ENCODE data around the gene ATG16L1. TPM values are rescaled to one million over a fixed set of nuclear protein-coding genes. Genes with fewer than 3 reads are reported as not detected.

ATG16L1 gene
- total and polyA plus RNA-seq, 2 donors (not counting 3 experiments of a cell fraction or from before 2014, with no cell fraction given): 18.1 to 29.8 TPM

DNA sequence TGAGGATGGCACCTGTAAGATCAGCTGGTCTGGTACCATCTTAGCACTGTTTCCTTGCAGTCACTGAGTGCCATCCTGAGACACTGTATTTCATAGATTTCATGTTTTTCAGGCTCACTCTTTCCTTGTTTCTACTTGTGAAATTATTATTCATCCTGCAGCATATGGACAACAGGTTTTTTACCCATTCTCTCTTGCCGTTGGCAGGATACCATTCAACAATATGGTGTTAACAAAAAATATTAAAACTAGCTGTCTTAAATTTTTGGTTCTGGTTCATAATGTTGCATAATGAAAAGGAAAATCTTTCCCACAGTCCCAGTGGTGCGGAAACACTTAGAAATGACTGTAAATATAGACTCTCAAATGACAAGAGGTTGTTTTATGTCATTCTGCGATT, 23.1 kb upstream of the ATG16L1 start:
- dilution Hi-C loops (cut with MboI; ENCODE audit: extremely low pct_ligation_motif_present, low sequenced_read_pairs) (no loop called here), intact Hi-C loops (cut with micrococcal nuclease) (no loop called here)
- Histone ChIP-seq H3K4me3 (replicated peaks in 1 of 3; ENCODE audit: insufficient read depth in 1 of 3, low read depth in 1 of 3, low read length in 3 of 3) (no peak overlapping the region), H3K27ac (ENCODE audit: insufficient read depth, low read depth, low read length) (no peak overlapping the region), H3K27me3 (ENCODE audit: control insufficient read depth in 2 of 2, insufficient read depth in 2 of 2, low read length in 2 of 2) (peaks cover 0 to 7% of the 10 kb centered on the region in 2 experiments), H3K9me1 (replicated peaks; ENCODE audit: control insufficient read depth, extremely low read depth, insufficient read depth, low read length) (no peaks in the 10 kb centered on the region), H3K4me2 (ENCODE audit: insufficient read depth, low read length) (no peak overlapping the region), H3K9ac (replicated peaks; ENCODE audit: extremely low read depth, insufficient read depth, low read length) (no peak overlapping the region), H3K79me2 (ENCODE audit: control insufficient read depth, insufficient read depth, low read length) (no peaks in the 10 kb centered on the region), H3K4me1 (ENCODE audit: control insufficient read depth, extremely low read depth, insufficient read depth, low read length) (no peaks in the 10 kb centered on the region), H4K20me1 (replicated peaks; ENCODE audit: control insufficient read depth, extremely low read depth, insufficient read depth, low read length) (no peaks in the 10 kb centered on the region), H3K9me3 (replicated peaks; ENCODE audit: control insufficient read depth, insufficient read depth, low read length) (no peaks in the 10 kb centered on the region), H3K36me3 (ENCODE audit: control insufficient read depth in 2 of 2, extremely low read depth in 1 of 2, insufficient read depth in 2 of 2, low read length in 2 of 2) (no peaks in the 10 kb centered on the region), H2AFZ (ENCODE audit: low read depth, low read length) (no peak overlapping the region)
- DNase-seq (ENCODE audit: low read depth, low spot score) (no peak), FAIRE-seq (no peak)
- ChIA-PET CTCF (interaction anchor here (0.6 kb wide), 1 partner anchor 508 kb away, joined by 3 read pairs; no protein-coding TSS in a partner anchor), POLR2A (interaction anchor here (0.6 kb wide), 1 partner anchor 90 kb away, joined by 4 read pairs; no protein-coding TSS in a partner anchor)
- TF ChIP-seq EZH2 (IDR thresholded peaks at IDR 0.05; ENCODE audit: borderline replicate concordance, low read depth, low read length, severe bottlenecking): no peak
- BruUV-seq (replicated peaks): no TSS peak

DNA sequence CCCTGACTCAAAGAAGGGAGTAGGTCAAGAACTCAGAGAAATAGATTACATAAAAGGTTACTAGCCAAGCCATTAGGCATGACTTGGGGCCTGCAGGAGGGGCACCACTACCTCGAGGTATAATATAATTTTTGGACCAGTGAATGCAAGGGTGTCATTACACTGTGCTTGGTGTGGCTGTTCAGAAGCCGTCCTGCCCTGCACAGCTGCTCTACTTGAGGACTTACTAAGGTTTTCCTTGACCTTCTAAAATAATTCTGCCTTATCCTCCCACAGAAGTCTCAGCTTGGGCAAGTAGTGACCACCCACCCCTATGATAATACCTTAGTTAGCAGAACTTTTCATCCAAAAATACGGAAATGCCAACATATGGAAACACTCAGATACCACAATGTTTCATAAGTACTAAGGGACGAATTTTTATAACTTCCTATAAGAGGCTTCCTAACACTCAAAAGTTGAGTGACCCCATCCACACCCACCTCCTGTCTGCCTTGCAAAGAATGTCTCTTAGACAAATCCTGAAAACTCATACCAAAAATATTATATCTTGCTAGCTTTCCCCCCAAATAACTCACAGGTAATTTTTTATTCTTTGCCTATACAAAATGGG, 17.7 kb upstream of the ATG16L1 start:
- Histone ChIP-seq H3K4me3 (replicated peaks in 1 of 3; ENCODE audit: insufficient read depth in 1 of 3, low read depth in 1 of 3, low read length in 3 of 3) (no peak overlapping the region), H3K79me2 (ENCODE audit: control insufficient read depth, insufficient read depth, low read length) (no peaks in the 10 kb centered on the region), H2AFZ (ENCODE audit: low read depth, low read length) (no peak overlapping the region), H3K9me3 (replicated peaks; ENCODE audit: control insufficient read depth, insufficient read depth, low read length) (no peaks in the 10 kb centered on the region), H3K27me3 (ENCODE audit: control insufficient read depth in 2 of 2, insufficient read depth in 2 of 2, low read length in 2 of 2) (no peaks in the 10 kb centered on the region), H3K9ac (replicated peaks; ENCODE audit: extremely low read depth, insufficient read depth, low read length) (no peak overlapping the region), H3K4me1 (ENCODE audit: control insufficient read depth, extremely low read depth, insufficient read depth, low read length) (no peaks in the 10 kb centered on the region), H3K27ac (ENCODE audit: insufficient read depth, low read depth, low read length) (no peak overlapping the region), H3K4me2 (ENCODE audit: insufficient read depth, low read length) (no peak overlapping the region), H3K9me1 (replicated peaks; ENCODE audit: control insufficient read depth, extremely low read depth, insufficient read depth, low read length) (no peaks in the 10 kb centered on the region), H3K36me3 (ENCODE audit: control insufficient read depth in 2 of 2, extremely low read depth in 1 of 2, insufficient read depth in 2 of 2, low read length in 2 of 2) (no peaks in the 10 kb centered on the region), H4K20me1 (replicated peaks; ENCODE audit: control insufficient read depth, extremely low read depth, insufficient read depth, low read length) (no peaks in the 10 kb centered on the region)
- intact Hi-C loops (cut with micrococcal nuclease) (no loop called here), dilution Hi-C loops (cut with MboI; ENCODE audit: extremely low pct_ligation_motif_present, low sequenced_read_pairs) (no loop called here)
- BruUV-seq (replicated peaks): no TSS peak
- ChIA-PET POLR2A (no interaction called here), CTCF (interaction anchor here (0.6 to 0.9 kb wide), 2 partner anchors 33 to 621 kb away, joined by 3 to 4 read pairs; no protein-coding TSS in a partner anchor)
- TF ChIP-seq POLR2AphosphoS5 (IDR thresholded peaks at IDR 0.05; ENCODE audit: insufficient read depth, low read depth, low read length) (no peak), FOS (IDR thresholded peaks at IDR 0.05; ENCODE audit: borderline replicate concordance, insufficient read depth, low read length) (no peak), POLR2A (IDR thresholded peaks at IDR 0.05; ENCODE audit: low read depth, low read length) (no peak), JUN (IDR thresholded peaks at IDR 0.05; ENCODE audit: borderline replicate concordance, insufficient read depth, insufficient read length, low read depth) (no peak), MYC (IDR thresholded peaks at IDR 0.05; ENCODE audit: low read depth, low read length) (no peak), GATA2 (IDR thresholded peaks at IDR 0.05; ENCODE audit: insufficient read depth, insufficient read length, low read depth, low read length) (no peak), EZH2 (IDR thresholded peaks at IDR 0.05; ENCODE audit: borderline replicate concordance, low read depth, low read length, severe bottlenecking) (no peak)
- TF ChIP-seq, protein P1, sequence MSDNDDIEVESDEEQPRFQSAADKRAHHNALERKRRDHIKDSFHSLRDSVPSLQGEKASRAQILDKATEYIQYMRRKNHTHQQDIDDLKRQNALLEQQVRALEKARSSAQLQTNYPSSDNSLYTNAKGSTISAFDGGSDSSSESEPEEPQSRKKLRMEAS (IDR thresholded peaks at IDR 0.05; ENCODE audit: insufficient read depth, insufficient read length): no peak
- TF ChIP-seq, protein P2, sequence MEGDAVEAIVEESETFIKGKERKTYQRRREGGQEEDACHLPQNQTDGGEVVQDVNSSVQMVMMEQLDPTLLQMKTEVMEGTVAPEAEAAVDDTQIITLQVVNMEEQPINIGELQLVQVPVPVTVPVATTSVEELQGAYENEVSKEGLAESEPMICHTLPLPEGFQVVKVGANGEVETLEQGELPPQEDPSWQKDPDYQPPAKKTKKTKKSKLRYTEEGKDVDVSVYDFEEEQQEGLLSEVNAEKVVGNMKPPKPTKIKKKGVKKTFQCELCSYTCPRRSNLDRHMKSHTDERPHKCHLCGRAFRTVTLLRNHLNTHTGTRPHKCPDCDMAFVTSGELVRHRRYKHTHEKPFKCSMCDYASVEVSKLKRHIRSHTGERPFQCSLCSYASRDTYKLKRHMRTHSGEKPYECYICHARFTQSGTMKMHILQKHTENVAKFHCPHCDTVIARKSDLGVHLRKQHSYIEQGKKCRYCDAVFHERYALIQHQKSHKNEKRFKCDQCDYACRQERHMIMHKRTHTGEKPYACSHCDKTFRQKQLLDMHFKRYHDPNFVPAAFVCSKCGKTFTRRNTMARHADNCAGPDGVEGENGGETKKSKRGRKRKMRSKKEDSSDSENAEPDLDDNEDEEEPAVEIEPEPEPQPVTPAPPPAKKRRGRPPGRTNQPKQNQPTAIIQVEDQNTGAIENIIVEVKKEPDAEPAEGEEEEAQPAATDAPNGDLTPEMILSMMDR (IDR thresholded peaks at IDR 0.05; ENCODE audit: extremely low read depth in 1 of 2, insufficient read depth in 1 of 2, low read depth in 1 of 2, low read length in 2 of 2): no peak
- DNase-seq (ENCODE audit: low read depth, low spot score) (no peak), FAIRE-seq (no peak)
